Purkinje cell (primary cell): ENCODE measurements around the gene CTAGE1. TPM values are rescaled to one million over a fixed set of nuclear protein-coding genes. Genes with fewer than 3 reads are reported as not detected.

Experiments used
- polyA plus RNA-seq: library from polyadenylated mRNA; unstranded; fragments of >200 nt; fragmentation: Nextera tagmentation; gene quantifications from 2 replicates; pipeline ENCODE4 v1.2.1, GENCODE V29; 2014

Gene CTAGE1
- not detected in 2 replicates for polyA plus RNA-seq

GRCh38 chr18:22417496-22418188, at the start of gene CTAGE1:
CTAGE1 (minus strand) TSS chr18:22417915; CDS start chr18:22417811, 104 bp downstream.

Other genes with a start within 250 kb of the CTAGE1 start
- gene GATA6, start 248.3 kb downstream of the CTAGE1 start, polyA plus RNA-seq = not detected in 2 replicates